ENCODE results near the gene NME7. TPM values are rescaled to one million over a fixed set of nuclear protein-coding genes. Genes with fewer than 3 reads are reported as not detected.

Gene NME7
- total RNA-seq, 1 experiment from 2014 or later = 21.8 TPM

DNA sequence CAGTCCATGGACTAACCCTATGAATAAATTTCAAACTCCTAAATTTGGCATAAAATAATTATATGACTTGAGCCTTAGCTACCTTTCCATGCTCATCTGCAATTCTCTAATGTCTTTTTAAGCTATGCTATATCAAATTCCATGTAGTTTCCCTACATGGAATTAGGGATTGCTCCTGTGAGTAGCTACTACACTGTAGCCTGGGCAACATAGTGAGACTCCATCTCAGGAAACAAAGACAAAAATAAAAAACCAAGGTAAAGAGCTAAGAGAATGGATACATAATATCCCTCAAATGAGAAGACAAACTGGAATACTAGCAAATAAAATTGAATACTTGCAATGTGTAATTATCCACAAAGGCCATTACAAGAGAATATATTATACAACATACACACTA is 223.6 kb downstream of the NME7 start:
- Histone ChIP-seq H3K9ac (ENCODE audit: low read length) (no peak overlapping the region), H4K20me1 (ENCODE audit: insufficient read depth) (no peaks in the 10 kb centered on the region), H3K9me2 (ENCODE audit: insufficient read depth) (no peaks in the 10 kb centered on the region), H2AFZ (ENCODE audit: low read depth, low read length, poor library complexity, severe bottlenecking) (no peak overlapping the region), H3K4me1 (ENCODE audit: control insufficient read depth in 1 of 2, insufficient read depth in 2 of 2, low read length in 2 of 2) (peaks cover 7 to 18% of the 10 kb centered on the region in 2 experiments; a peak in 3 of 4 replicates), H3K9me3 (ENCODE audit: control insufficient read depth in 1 of 2, insufficient read depth in 1 of 2, low read depth in 1 of 2, low read length in 2 of 2) (no peaks in the 10 kb centered on the region), H3K36me3 (ENCODE audit: control insufficient read depth in 1 of 2, insufficient read depth in 2 of 2, low read length in 2 of 2) (no peaks in the 10 kb centered on the region), H3K4me2 (ENCODE audit: low read length) (no peak overlapping the region), H3K27ac (ENCODE audit: low read depth, low read length) (no peak overlapping the region), H3K27me3 (ENCODE audit: insufficient read depth, low read length) (no peaks in the 10 kb centered on the region), H3K79me2 (ENCODE audit: insufficient read depth, low read length) (no peaks in the 10 kb centered on the region), H3K4me3 (replicated peaks in 1 of 2; ENCODE audit: low read depth in 1 of 2, low read length in 2 of 2) (no peak overlapping the region)
- intact Hi-C loops (cut with micrococcal nuclease) = no loop called here
- no peak for DNase-seq (ENCODE audit: low read depth, low spot score)
- POLR2A ChIA-PET = interaction anchor here (1.1 kb wide), 1 partner anchor 89 kb away, joined by 3 read pairs; no protein-coding TSS in a partner anchor
- TF ChIP-seq TCF7L2 (IDR thresholded peaks at IDR 0.05; ENCODE audit: borderline replicate concordance, extremely low read depth, insufficient read depth, insufficient read length) (no peak), ZFX (IDR thresholded peaks at IDR 0.05) (no peak), EZH2phosphoT487 (IDR thresholded peaks at IDR 0.05; ENCODE audit: borderline replicate concordance) (no peak), ELF1 (IDR thresholded peaks at IDR 0.05; ENCODE audit: borderline replicate concordance, low read depth) (no peak), EZH2 (IDR thresholded peaks at IDR 0.05) (no peak), POLR2AphosphoS5 (IDR thresholded peaks at IDR 0.05; ENCODE audit: low read depth, low read length) (no peak), SP1 (IDR thresholded peaks at IDR 0.05; ENCODE audit: low read depth) (no peak), CBX3 (IDR thresholded peaks at IDR 0.05; ENCODE audit: low read depth) (no peak), MAX (IDR thresholded peaks at IDR 0.05) (no peak), FOSL1 (IDR thresholded peaks at IDR 0.05; ENCODE audit: low read depth) (no peak), SRF (IDR thresholded peaks at IDR 0.05; ENCODE audit: low read depth) (no peak), CEBPB (IDR thresholded peaks at IDR 0.05; ENCODE audit: low read depth) (no peak), ZBTB33 (IDR thresholded peaks at IDR 0.05; ENCODE audit: extremely low read depth, insufficient replicate concordance, low read length) (no peak), SIN3A (IDR thresholded peaks at IDR 0.05; ENCODE audit: low read depth) (no peak), ZNF274 (IDR thresholded peaks at IDR 0.05; ENCODE audit: low read depth, low read length) (no peak), POLR2A (IDR thresholded peaks at IDR 0.05; ENCODE audit: borderline replicate concordance, extremely low read depth, insufficient read depth, insufficient read length) (no peak), YY1 (IDR thresholded peaks at IDR 0.05; ENCODE audit: extremely low read depth, insufficient replicate concordance, low read depth, low read length) (no peak)
- TF ChIP-seq, protein P1, sequence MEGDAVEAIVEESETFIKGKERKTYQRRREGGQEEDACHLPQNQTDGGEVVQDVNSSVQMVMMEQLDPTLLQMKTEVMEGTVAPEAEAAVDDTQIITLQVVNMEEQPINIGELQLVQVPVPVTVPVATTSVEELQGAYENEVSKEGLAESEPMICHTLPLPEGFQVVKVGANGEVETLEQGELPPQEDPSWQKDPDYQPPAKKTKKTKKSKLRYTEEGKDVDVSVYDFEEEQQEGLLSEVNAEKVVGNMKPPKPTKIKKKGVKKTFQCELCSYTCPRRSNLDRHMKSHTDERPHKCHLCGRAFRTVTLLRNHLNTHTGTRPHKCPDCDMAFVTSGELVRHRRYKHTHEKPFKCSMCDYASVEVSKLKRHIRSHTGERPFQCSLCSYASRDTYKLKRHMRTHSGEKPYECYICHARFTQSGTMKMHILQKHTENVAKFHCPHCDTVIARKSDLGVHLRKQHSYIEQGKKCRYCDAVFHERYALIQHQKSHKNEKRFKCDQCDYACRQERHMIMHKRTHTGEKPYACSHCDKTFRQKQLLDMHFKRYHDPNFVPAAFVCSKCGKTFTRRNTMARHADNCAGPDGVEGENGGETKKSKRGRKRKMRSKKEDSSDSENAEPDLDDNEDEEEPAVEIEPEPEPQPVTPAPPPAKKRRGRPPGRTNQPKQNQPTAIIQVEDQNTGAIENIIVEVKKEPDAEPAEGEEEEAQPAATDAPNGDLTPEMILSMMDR (IDR thresholded peaks at IDR 0.05 in 2 of 3, conservative IDR thresholded peaks at IDR 0.05 in 1 of 3; ENCODE audit: borderline replicate concordance in 1 of 3, insufficient read depth in 1 of 3, low read depth in 2 of 3, low read length in 2 of 3) = no peak
- TF ChIP-seq, protein P2, sequence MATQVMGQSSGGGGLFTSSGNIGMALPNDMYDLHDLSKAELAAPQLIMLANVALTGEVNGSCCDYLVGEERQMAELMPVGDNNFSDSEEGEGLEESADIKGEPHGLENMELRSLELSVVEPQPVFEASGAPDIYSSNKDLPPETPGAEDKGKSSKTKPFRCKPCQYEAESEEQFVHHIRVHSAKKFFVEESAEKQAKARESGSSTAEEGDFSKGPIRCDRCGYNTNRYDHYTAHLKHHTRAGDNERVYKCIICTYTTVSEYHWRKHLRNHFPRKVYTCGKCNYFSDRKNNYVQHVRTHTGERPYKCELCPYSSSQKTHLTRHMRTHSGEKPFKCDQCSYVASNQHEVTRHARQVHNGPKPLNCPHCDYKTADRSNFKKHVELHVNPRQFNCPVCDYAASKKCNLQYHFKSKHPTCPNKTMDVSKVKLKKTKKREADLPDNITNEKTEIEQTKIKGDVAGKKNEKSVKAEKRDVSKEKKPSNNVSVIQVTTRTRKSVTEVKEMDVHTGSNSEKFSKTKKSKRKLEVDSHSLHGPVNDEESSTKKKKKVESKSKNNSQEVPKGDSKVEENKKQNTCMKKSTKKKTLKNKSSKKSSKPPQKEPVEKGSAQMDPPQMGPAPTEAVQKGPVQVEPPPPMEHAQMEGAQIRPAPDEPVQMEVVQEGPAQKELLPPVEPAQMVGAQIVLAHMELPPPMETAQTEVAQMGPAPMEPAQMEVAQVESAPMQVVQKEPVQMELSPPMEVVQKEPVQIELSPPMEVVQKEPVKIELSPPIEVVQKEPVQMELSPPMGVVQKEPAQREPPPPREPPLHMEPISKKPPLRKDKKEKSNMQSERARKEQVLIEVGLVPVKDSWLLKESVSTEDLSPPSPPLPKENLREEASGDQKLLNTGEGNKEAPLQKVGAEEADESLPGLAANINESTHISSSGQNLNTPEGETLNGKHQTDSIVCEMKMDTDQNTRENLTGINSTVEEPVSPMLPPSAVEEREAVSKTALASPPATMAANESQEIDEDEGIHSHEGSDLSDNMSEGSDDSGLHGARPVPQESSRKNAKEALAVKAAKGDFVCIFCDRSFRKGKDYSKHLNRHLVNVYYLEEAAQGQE (IDR thresholded peaks at IDR 0.05; ENCODE audit: low read depth) = no peak
- CTCF ChIA-PET = interaction anchor here (1.0 kb wide), 1 partner anchor 204 kb away, joined by 3 read pairs; no protein-coding TSS in a partner anchor
- BruUV-seq (replicated peaks) = no TSS peak
- no peak for ATAC-seq
- RAD21 ChIA-PET (ENCODE audit: low non-redundant PET in 1 of 2, low total read pairs in 2 of 2, uncharacterized antibody in 2 of 2, unreplicated experiment in 2 of 2) = no interaction called here
